Hepatocyte (in vitro differentiated cells): Measurements from ENCODE around the gene C1orf87.

ENCODE experiments used
- EZH2 ChIP-seq: fragments of 200-600 bp; sonication (generic); IDR thresholded peaks from 2 replicates; pipeline ENCODE4 v1.6.1; 2016; ENCODE audit warnings: antibody characterized with exemption, mild to moderate bottlenecking, borderline replicate concordance
- EZH2phosphoT487 ChIP-seq: fragments of 200-600 bp; sonication (generic); IDR thresholded peaks from one replicate; pipeline ENCODE4 v1.6.1; 2018; ENCODE audit warnings: antibody characterized with exemption, mild to moderate bottlenecking, low read depth, moderate library complexity; ENCODE audit not compliant: unreplicated experiment, severe bottlenecking
- TF ChIP-seq, protein P1 (sequence below): fragments of 200-600 bp; sonication (generic); IDR thresholded peaks from 2 replicates; pipeline ENCODE4 v1.5.1; 2016; ENCODE audit warnings: antibody characterized with exemption, mild to moderate bottlenecking; ENCODE audit not compliant: poor library complexity

GRCh38 chr1:59994302-59995198 is 79.0 kb downstream of the C1orf87 start:
- TF ChIP-seq, protein P1, sequence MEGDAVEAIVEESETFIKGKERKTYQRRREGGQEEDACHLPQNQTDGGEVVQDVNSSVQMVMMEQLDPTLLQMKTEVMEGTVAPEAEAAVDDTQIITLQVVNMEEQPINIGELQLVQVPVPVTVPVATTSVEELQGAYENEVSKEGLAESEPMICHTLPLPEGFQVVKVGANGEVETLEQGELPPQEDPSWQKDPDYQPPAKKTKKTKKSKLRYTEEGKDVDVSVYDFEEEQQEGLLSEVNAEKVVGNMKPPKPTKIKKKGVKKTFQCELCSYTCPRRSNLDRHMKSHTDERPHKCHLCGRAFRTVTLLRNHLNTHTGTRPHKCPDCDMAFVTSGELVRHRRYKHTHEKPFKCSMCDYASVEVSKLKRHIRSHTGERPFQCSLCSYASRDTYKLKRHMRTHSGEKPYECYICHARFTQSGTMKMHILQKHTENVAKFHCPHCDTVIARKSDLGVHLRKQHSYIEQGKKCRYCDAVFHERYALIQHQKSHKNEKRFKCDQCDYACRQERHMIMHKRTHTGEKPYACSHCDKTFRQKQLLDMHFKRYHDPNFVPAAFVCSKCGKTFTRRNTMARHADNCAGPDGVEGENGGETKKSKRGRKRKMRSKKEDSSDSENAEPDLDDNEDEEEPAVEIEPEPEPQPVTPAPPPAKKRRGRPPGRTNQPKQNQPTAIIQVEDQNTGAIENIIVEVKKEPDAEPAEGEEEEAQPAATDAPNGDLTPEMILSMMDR = no peak
- TF ChIP-seq EZH2 (no peak), EZH2phosphoT487 (no peak)
